C4-2B (cell line): ENCODE measurements around the gene RPN2.

Source experiments
- H3K27ac ChIP-seq: fragments of 450-650 bp; 2 replicates; pipeline ENCODE4 v1.5.1; 2017
- CTCF ChIP-seq: fragments of 450-650 bp; conservative IDR thresholded peaks from 2 replicates; pipeline ENCODE4 v1.5.1; 2017; ENCODE audit warnings: mild to moderate bottlenecking
- ZFX ChIP-seq: fragments of 450-650 bp; IDR thresholded peaks from 2 replicates; pipeline ENCODE4 v1.6.1; 2017

The RPN2 gene

GRCh38 chr20:37228082-37228481 is 49.0 kb downstream of the RPN2 start:
- TF ChIP-seq ZFX, result no peak
- no peak for TF ChIP-seq CTCF
- H3K27ac ChIP-seq, result no peak overlapping the region

DNA sequence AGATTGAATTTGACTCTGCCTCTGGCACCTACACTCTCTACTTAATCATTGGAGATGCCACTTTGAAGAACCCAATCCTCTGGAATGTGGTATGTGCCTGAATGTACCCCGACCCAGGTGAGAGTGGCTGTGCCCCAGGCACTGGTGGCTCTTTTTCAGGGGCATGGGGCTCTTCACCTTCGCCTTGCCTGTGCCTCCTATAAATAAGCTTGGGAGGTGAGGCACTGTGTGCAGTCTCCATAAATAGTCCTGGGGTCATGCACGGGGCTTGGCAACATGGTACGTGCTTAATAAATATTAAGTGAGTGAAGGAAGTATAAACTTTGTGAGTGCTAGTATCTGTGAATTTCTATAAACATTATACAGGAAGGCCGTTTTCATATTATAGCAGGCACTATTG is 49.5 kb downstream of the RPN2 start:
- TF ChIP-seq ZFX, result no peak
- H3K27ac ChIP-seq, result no peak overlapping the region

GRCh38 chr20:37229357-37229756 is 50.2 kb downstream of the RPN2 start:
- TF ChIP-seq CTCF (no peak), ZFX (no peak)
- no peak overlapping the region for H3K27ac ChIP-seq

DNA sequence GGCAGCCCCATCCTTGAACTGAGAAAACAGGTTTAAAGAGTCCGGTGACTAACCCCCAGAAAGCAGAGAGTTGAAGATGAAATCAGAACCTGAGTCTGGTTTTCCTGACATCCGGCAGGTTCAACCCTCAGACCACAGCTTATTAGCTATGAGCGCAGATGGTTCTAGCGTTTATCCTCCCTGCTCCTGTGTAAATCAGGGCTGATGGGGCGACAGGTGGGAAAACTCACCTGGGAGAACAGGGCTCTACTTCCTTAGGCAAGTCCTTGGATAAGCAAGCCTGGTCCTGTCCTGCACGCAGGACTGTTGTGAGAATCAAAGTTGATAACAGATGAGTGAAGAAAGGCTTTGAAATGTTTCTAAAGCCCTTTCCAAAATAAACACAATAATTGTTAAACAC is 51.1 kb downstream of the RPN2 start:
- no peak for TF ChIP-seq CTCF
- H3K27ac ChIP-seq, result no peak overlapping the region

- H3K27ac ChIP-seq, result no peak overlapping the region
- no peak for TF ChIP-seq ZFX
- TF ChIP-seq CTCF, result no peak
Measured at GRCh38 chr20:37231947-37232630, 53.0 kb downstream of the RPN2 start.

DNA sequence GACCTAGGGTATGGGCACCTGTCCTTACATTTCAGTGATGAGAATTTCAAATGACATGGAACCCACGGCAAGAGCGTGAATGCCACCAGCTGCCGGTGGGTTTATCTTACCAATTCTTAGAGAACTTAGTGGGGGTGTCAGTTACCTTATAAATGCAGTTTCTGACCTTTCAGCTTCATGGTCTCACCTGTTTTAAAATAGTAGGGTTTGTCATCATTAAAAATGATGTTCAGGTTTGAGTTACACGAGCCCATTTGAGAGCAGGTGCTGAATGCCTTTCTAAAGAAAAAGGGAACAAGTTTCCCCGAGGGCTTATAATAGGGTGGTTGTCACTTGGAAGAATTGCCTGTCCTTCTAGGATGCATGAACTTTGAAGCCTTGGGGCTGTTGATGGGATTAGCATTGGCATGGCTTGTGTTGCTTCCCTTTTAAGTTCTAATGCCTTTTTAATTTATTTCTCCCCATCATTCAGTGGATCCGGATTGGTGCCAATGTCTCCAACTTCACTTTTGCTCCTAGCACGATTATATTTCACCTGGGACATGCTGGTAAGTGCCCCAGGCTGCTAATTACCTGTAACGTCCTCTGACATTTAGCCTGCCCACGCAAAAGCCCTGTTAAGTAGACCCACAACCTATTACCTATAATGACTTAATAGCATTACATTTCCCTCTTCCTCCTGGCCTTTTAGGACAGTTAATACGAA is 54.6 kb downstream of the RPN2 start:
- TF ChIP-seq CTCF, result no peak
- no peak for TF ChIP-seq ZFX
- H3K27ac ChIP-seq, result no peak overlapping the region

DNA sequence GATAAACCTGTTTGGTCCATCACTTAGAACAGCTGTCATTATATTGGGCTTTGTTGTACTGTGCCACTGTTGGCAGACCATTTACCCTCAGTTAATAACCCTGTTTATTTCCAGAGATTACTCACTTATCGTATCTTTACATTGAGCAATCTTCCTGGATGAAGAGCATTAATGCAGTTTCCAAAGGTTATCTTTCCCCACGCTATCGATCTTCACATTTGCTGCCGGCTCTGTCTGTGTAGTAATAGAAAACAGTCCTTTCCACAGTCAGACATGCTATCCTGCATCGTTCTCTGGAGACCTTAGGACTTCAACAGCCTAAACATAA is 55.1 kb downstream of the RPN2 start:
- TF ChIP-seq ZFX (no peak), CTCF (no peak)
- H3K27ac ChIP-seq, result no peak overlapping the region

DNA sequence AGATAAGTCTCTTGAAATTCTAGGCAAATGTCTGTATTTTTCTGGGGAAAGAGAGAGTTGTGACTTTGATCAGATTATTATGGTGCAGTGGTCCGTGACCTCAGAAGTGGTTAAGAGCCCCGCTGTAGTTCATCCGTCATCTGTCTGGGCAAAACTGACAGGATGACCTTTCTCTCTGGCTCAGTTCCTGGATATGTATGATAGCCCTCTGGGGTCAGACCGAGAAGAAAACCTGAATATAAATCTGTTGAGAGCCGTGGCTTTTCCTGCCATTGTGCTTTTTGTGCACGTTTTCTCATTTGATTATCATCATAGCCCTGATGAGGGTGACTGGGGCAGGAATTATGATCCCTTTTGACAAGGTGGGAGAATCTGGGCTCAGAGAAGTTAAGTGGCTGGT is 55.9 kb downstream of the RPN2 start:
- H3K27ac ChIP-seq, result no peak overlapping the region
- TF ChIP-seq ZFX, result no peak
- TF ChIP-seq CTCF, result no peak
